CD4-positive, alpha-beta T cell treated with Interferon gamma for 1 hour (primary cell): Measurements from ENCODE around the gene WAC.
"Not testable (repeated sequence)": the region's sequence is repeated elsewhere in the genome, so short reads cannot be mapped to it uniquely, and the experiment has no call there.

ENCODE experiments used
- DNase-seq: peaks from one replicate; pipeline ENCODE4 v3.0.0-alpha.2; 2020

The WAC gene

DNA sequence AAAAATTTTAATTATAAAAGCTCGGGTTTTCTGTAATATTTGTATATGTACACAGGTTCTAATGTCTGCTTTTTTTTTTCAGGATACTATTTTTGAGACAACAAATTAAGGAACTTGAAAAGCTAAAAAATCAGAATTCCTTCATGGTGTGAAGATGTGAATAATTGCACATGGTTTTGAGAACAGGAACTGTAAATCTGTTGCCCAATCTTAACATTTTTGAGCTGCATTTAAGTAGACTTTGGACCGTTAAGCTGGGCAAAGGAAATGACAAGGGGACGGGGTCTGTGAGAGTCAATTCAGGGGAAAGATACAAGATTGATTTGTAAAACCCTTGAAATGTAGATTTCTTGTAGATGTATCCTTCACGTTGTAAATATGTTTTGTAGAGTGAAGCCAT is 86.5 kb downstream of the WAC start:
- DNase-seq = no peak

DNA sequence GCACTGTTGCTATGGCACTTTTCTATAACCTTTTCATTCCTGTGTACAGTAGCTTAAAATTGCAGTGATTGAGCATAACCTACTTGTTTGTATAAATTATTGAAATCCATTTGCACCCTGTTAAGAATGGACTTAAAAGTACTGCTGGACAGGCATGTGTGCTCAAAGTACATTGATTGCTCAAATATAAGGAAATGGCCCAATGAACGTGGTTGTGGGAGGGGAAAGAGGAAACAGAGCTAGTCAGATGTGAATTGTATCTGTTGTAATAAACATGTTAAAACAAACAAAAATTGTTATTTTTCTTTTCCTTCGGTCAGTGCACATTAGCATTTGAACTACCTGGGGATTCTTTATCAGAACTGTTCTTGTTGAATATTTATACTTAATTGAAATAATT is 87.3 kb downstream of the WAC start:
- no peak for DNase-seq

- no peak for DNase-seq
Observed at GRCh38 chr10:28623483-28623882, 90.6 kb downstream of the WAC start.

GRCh38 chr10:28624351-28624750 is 91.4 kb downstream of the WAC start:
- no peak for DNase-seq

- DNase-seq = no peak
Observed at GRCh38 chr10:28627102-28627501, 94.2 kb downstream of the WAC start.

DNA sequence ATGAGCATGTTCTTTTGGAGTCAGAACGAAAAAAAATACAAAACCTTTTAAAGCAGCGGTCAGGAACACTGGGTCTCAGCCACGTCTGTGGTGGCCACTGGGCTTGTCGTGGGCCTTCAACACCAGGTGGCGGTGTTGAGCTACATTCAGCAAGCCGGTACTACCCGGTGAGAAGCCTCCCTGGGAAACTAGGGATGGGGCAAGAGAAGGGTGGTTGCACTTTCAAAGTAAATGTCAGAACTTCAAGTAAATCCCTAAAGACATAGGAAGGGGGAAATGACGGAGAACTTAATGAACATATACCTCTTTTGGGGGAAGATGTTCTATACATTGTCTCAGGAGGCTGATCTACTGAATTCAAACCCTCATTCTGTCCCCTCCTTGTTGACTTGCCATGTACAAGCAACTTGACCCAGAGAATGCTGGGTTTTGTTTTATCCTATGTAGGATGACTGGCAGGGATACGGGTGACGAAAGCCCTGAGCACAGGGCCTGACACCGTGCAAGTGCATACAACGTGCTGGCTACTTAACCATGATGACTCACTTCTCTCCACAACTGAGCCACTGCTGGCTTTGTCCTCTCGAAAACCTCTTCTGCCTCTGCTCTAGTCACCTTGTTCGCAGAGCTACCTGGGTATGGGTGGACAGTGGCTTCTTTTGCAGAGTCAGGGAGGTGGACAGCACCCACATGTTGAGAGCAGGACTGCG is 95.4 kb downstream of the WAC start:
- peak; percentile 45 for DNase-seq

- no peak for DNase-seq
Observed at GRCh38 chr10:28631896-28632583, 99.1 kb downstream of the WAC start.

GRCh38 chr10:28632584-28632945 is 99.6 kb downstream of the WAC start:
- DNase-seq = no peak

GRCh38 chr10:28633750-28634149 is 100.8 kb downstream of the WAC start:
- DNase-seq = no peak

DNA sequence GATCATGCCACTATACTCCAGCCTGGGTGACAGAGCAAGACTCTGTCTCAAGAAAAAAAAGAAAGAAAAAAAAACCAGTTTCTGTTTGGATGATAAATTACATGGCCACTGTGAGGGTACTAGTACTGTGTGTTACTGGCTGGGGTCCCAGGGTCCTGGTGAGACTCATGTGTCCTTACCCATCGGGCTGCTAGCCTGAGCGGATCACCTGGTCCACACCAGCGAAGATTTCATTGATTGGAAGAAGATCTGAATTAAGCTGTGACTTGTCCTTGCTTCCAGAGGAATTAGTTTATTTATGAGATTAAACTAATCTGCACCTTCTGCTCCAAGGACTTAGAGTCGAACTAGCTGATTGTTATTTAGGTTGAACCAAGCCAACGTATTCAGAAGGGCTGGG is 104.4 kb downstream of the WAC start:
- DNase-seq = no peak

GRCh38 chr10:28638392-28638791 is 105.5 kb downstream of the WAC start:
- no peak for DNase-seq

DNA sequence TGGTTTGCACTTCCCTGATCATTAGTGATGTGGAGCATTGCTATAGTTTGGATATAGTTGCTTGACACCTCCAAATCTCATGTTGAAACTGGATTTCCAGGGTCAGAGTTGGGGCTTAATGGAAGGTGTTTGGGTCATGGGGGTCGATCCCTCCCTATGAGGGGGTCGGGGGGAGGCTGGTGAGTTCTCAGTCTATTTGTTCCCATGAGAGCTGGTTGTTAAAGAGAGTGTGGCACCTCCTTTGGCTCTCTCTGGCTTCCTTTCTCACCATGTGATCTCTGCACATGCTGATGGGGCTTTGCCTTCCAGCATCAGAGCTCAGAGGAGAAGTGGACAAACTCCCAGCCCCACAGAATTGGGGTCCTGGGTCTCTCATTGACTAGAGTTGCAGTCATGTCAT is 107.6 kb downstream of the WAC start:
- DNase-seq = no peak

DNA sequence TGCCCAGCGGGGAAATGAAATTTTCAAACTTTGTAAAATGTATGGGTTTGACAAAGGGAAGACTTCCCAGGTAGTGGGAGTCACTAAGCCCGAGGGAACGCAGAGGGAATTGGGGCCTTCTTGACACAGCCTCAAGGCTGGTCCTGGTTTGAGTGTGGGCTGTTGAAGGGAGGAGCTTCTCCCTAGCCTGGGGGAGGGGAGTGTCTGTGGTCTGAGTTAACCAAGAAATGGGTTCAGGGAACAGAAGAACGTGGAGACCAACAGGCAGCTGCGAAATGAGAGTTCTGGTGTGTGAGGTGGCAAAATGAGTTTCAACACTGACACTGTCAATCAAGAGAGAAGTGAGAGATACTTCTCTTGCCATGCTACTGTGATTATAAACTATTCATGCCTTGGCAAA is 111.7 kb downstream of the WAC start:
- DNase-seq = no peak

GRCh38 chr10:28652106-28652505 is 119.2 kb downstream of the WAC start:
- no peak for DNase-seq

DNA sequence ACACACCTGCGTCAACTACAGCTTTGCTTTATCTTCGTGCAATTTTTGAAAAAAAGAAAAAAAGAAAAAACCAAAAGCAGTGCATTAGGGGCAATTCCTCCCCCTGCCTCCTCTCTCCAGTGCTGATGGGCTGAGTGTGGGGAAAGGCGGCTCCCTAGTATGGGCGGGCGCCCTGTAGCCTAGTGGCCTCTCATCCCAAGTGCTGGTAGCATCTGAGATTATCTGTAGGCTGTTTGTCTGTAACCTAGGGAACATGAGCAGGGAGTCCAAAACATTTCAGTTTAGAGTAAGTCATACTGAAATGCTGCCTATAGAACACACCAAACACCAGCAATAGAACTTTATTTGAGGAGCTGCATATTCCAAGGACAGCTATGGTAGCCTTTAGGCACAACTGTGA is 119.8 kb downstream of the WAC start:
- DNase-seq = no peak

- not testable (repeated sequence) for DNase-seq
Observed at GRCh38 chr10:28658824-28659223, 125.9 kb downstream of the WAC start.

DNA sequence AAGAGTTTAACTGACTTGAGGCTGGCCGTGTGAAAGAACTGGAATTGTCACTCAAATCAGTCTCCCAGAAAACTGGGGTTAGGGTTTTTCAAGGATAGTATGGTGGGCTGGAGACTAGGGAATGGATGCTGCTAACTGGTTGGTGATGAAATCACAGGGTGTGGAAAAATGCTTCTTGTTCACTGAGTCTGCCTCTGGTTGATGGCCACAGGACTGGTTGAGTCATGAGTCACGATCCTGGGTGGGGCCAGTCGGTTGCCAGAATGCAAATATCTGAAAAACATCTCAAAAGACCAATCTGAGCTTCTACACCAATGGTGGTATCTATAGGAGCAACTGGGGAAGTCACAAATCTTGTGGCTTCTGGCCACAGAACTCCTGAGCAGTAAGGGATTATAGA is 128.1 kb downstream of the WAC start:
- DNase-seq = no peak

- peak; percentile 66 for DNase-seq
Observed at GRCh38 chr10:28663576-28664368, 130.9 kb downstream of the WAC start.

- no peak for DNase-seq
Observed at GRCh38 chr10:28664369-28664740, 131.4 kb downstream of the WAC start.

GRCh38 chr10:28666751-28667467 is 134.0 kb downstream of the WAC start:
- no peak for DNase-seq

- DNase-seq = no peak
Observed at GRCh38 chr10:28668363-28669226, 135.7 kb downstream of the WAC start.
